Hepatocyte (in vitro differentiated cells): ENCODE measurements around the gene RGS14. TPM values are rescaled to one million over a fixed set of nuclear protein-coding genes. Genes with fewer than 3 reads are reported as not detected.
A peak's percentile ranks its signal among the peaks of the same experiment; 100 is the strongest.

Experiments used
- DNase-seq: peaks from one replicate; pipeline ENCODE4 v3.0.0-alpha.2; 2016; ENCODE audit warnings: low spot score
- H2AFZ ChIP-seq: fragments of 200-600 bp; sonication (generic); 2 replicates; pipeline ENCODE4 v1.6.0; 2016; ENCODE audit warnings: antibody characterized with exemption, mild to moderate bottlenecking
- H3K27ac ChIP-seq: fragments of 200-600 bp; sonication (generic); 2 replicates; pipeline ENCODE4 v1.5.1; 2016; ENCODE audit warnings: mild to moderate bottlenecking
- H3K27me3 ChIP-seq: fragments of 200-600 bp; sonication (generic); 2 replicates; pipeline ENCODE4 v1.6.1; 2016
- H3K36me3 ChIP-seq: fragments of 200-600 bp; sonication (generic); replicated peaks from 2 replicates; pipeline ENCODE4 v1.5.1; 2016; ENCODE audit warnings: low read depth; ENCODE audit not compliant: insufficient read depth
- H3K4me1 ChIP-seq: fragments of 200-600 bp; sonication (generic); 2 replicates; pipeline ENCODE4 v1.5.1; 2016; ENCODE audit warnings: mild to moderate bottlenecking, moderate library complexity; ENCODE audit not compliant: insufficient read depth
- H3K4me2 ChIP-seq: fragments of 200-600 bp; sonication (generic); 2 replicates; pipeline ENCODE4 v1.6.0; 2016
- H3K4me3 ChIP-seq: fragments of 200-600 bp; sonication (generic); 2 replicates; pipeline ENCODE4 v1.5.1; 2016; ENCODE audit warnings: mild to moderate bottlenecking
- H3K79me2 ChIP-seq: fragments of 200-600 bp; sonication (generic); 2 replicates; pipeline ENCODE4 v1.6.0; 2017; ENCODE audit warnings: mild to moderate bottlenecking
- H3K9me2 ChIP-seq: fragments of 200-600 bp; sonication (generic); replicated peaks from 2 replicates; pipeline ENCODE4 v1.6.0; 2017; ENCODE audit warnings: mild to moderate bottlenecking; ENCODE audit not compliant: insufficient read depth
- H3K9me3 ChIP-seq: fragments of 200-600 bp; sonication (generic); 2 replicates; pipeline ENCODE4 v1.5.1; 2016; ENCODE audit warnings: low read depth, mild to moderate bottlenecking
- H4K20me1 ChIP-seq: fragments of 200-600 bp; sonication (generic); 2 replicates; pipeline ENCODE4 v1.6.0; 2016; ENCODE audit warnings: mild to moderate bottlenecking; ENCODE audit not compliant: insufficient read depth, poor library complexity, severe bottlenecking
- EZH2 ChIP-seq: fragments of 200-600 bp; sonication (generic); IDR thresholded peaks from 2 replicates; pipeline ENCODE4 v1.6.1; 2016; ENCODE audit warnings: antibody characterized with exemption, mild to moderate bottlenecking, borderline replicate concordance
- EZH2phosphoT487 ChIP-seq: fragments of 200-600 bp; sonication (generic); IDR thresholded peaks from one replicate; pipeline ENCODE4 v1.6.1; 2018; ENCODE audit warnings: antibody characterized with exemption, mild to moderate bottlenecking, low read depth, moderate library complexity; ENCODE audit not compliant: unreplicated experiment, severe bottlenecking
- WGBS: methylation state at CpG from one replicate; pipeline ENCODE4 v1.1.6; 2016; ENCODE audit warnings: low lambda C conversion rate; ENCODE audit errors: missing lambda C conversion rate; 5-methylcytosine and 5-hydroxymethylcytosine counted together
- polyA plus RNA-seq: library from polyadenylated mRNA; unstranded; fragments of >200 nt; fragmentation: Nextera tagmentation; extraction: Ambion mirVana; gene quantifications from 2 replicates; pipeline ENCODE4 v1.2.1, GENCODE V29; 2016
- total RNA-seq: library from RNA; depleted of rRNA; stranded (reverse); fragments of >200 nt; gene quantifications from 2 replicates; pipeline ENCODE4 v1.2.3, GENCODE V29; 2014
- TF ChIP-seq, protein P1 (sequence below): fragments of 200-600 bp; sonication (generic); IDR thresholded peaks from 2 replicates; pipeline ENCODE4 v1.5.1; 2016; ENCODE audit warnings: antibody characterized with exemption, mild to moderate bottlenecking; ENCODE audit not compliant: poor library complexity

RGS14 gene
- total and polyA plus RNA-seq, 2 experiments from 2014 or later, result 36.5 to 37.0 TPM

DNA sequence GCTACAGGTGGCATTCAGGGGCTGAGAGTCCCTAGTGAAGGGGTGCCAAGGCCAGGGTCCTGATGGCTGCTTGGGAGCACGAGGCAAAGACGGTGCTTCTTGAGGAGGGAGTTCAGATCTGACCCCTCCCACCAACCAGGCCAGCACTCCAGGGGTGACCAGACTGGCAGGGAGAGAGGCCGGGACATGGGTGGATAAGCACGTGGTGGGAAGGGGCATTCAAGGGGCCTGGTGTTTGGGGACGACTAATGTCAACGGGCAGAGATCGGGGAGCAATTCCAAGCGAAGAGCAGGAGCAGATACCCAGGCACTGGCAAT lies 4.5 kb downstream of the RGS14 start:
- Histone ChIP-seq H3K4me1 (peaks cover 24% of the 10 kb centered on the region), H3K4me2 (peak overlapping the region; percentile 91), H3K79me2 (no peaks in the 10 kb centered on the region), H3K9me3 (no peaks in the 10 kb centered on the region), H3K36me3 (no peaks in the 10 kb centered on the region), H2AFZ (no peak overlapping the region), H3K4me3 (no peak overlapping the region), H4K20me1 (no peaks in the 10 kb centered on the region), H3K27ac (peak overlapping the region; percentile 41), H3K27me3 (no peaks in the 10 kb centered on the region), H3K9me2 (no peaks in the 10 kb centered on the region)
- DNase-seq, result no peak
- WGBS, result 76% methylated on average over 8 of the region's 8 CpGs
- TF ChIP-seq EZH2, result no peak
- TF ChIP-seq, protein P1, sequence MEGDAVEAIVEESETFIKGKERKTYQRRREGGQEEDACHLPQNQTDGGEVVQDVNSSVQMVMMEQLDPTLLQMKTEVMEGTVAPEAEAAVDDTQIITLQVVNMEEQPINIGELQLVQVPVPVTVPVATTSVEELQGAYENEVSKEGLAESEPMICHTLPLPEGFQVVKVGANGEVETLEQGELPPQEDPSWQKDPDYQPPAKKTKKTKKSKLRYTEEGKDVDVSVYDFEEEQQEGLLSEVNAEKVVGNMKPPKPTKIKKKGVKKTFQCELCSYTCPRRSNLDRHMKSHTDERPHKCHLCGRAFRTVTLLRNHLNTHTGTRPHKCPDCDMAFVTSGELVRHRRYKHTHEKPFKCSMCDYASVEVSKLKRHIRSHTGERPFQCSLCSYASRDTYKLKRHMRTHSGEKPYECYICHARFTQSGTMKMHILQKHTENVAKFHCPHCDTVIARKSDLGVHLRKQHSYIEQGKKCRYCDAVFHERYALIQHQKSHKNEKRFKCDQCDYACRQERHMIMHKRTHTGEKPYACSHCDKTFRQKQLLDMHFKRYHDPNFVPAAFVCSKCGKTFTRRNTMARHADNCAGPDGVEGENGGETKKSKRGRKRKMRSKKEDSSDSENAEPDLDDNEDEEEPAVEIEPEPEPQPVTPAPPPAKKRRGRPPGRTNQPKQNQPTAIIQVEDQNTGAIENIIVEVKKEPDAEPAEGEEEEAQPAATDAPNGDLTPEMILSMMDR, result no peak
- TF ChIP-seq EZH2phosphoT487, result no peak

DNA sequence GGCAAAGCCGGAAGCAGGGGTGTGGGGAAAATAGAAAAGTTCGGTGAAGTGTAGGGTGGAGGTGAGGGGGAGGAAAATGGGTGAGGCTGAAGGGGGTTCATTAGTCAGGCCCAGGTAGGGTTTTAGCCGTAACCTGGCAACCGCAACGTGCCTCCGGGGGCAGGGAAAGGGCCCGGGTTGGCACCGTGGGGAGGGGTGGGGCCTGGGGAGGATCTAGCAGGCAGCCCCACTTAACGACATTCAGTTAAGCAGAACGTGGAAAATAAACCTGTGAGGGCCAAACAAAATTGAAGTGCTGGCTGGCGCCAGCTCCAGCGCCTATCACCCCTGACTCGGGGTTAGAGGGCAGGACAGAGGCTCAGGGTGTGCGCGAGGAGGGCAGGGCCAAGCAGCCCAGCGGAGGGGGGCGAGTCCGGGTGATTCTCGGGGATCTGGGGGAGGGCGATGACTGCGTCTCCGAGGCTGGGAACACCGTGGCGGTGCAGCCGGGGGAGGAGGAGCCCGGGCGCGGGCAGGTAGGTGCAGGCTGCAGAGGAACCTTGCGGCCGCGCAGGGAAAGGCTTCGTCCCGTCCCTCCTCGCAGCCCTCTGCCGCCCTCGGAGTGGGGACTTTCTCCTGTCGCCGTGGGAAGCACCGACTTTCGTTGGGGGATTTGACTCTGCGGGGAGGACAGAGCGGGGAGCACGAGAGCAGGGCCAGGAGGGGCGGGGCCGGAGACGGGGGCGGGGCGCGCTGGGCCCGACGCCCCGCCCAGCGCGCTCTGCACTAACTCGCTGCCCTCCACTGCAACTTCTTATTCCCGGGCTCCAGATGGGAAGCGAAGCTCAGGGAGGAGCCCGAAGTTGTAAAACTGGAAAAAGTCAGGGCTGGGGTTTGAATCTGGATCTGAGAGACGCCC lies 5.1 kb downstream of the RGS14 start:
- TF ChIP-seq, protein P1, result no peak
- TF ChIP-seq EZH2 (no peak), EZH2phosphoT487 (no peak)
- H3K9me2 ChIP-seq, result no peaks in the 10 kb centered on the region
- H2AFZ ChIP-seq, result peak overlapping the region; percentile 88
- H3K4me2 ChIP-seq, result peak overlapping the region; percentile 91
- H3K9me3 ChIP-seq, result no peaks in the 10 kb centered on the region
- DNase-seq, result peak; percentile 82
- no peaks in the 10 kb centered on the region for H4K20me1 ChIP-seq
- peaks cover 29% of the 10 kb centered on the region for H3K4me1 ChIP-seq
- no peaks in the 10 kb centered on the region for H3K79me2 ChIP-seq
- WGBS, result 12% methylated on average over 32 of the region's 59 CpGs
- H3K27ac ChIP-seq, result peak overlapping the region; percentile 41
- H3K27me3 ChIP-seq, result no peaks in the 10 kb centered on the region
- peak overlapping the region; percentile 57 for H3K4me3 ChIP-seq
- H3K36me3 ChIP-seq, result no peaks in the 10 kb centered on the region

DNA sequence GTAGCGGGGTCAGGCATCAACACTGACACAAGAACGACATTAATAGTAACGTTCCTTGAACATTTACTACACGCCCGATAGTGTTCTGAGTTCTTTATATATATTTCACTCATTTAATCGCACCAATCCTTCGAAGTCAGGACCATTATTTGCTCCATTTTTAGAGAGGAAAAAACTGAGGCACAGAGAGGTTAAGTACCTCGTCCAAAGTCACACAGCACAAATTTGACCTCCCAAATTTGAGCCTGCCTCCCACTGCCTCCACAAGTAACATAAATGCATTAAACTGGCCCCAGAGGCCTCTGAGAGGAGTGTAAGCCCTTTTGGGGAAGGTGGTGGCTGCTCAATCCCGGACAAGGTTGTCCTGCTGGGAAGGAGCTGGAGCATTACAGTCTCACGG lies 5.8 kb downstream of the RGS14 start:
- peak overlapping the region; percentile 91 for H3K4me2 ChIP-seq
- no peaks in the 10 kb centered on the region for H3K9me2 ChIP-seq
- H3K27me3 ChIP-seq, result no peaks in the 10 kb centered on the region
- no peaks in the 10 kb centered on the region for H3K79me2 ChIP-seq
- WGBS, result 57% methylated on average over 10 of the region's 10 CpGs
- no peak for TF ChIP-seq EZH2
- TF ChIP-seq EZH2phosphoT487, result no peak
- TF ChIP-seq, protein P1, result no peak
- peak overlapping the region; percentile 88 for H2AFZ ChIP-seq
- no peaks in the 10 kb centered on the region for H4K20me1 ChIP-seq
- peak overlapping the region; percentile 57 for H3K4me3 ChIP-seq
- H3K4me1 ChIP-seq, result peaks cover 29% of the 10 kb centered on the region
- no peak overlapping the region for H3K27ac ChIP-seq
- H3K9me3 ChIP-seq, result no peaks in the 10 kb centered on the region
- DNase-seq, result no peak
- no peaks in the 10 kb centered on the region for H3K36me3 ChIP-seq
